ENCODE data around the gene TMEM170B.

DNA sequence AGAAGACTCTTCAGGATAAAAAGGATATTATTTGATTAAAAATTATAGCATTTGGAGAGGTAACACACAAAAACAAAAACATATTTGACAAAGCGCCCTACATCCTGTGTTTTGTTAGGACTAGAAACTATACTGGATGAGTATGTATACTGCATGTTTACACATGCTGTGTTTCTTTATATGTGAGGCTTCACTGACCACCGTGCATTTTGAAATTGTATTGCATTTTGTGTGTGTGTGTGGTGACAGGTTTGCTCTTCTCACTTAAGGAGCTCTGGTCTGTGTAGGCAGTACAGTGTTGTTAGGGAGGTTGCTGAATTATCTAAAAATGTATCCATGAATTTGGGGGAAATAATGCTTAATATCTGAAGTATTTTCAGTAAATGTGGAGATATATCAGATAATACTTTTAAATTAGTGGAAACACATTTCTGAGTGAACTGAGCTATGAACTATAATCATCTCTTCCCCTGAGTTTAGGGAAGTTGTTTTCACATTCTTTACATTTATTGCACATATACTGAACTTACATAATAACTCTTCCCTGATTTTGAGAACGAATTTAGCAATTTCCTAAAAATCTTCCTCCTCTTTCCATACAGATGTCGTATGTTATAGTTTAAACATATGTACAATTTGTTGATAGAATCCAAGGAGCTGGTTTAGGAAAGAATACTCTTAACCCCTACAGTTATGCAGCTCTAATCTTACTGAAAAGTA, 43.3 kb downstream of the TMEM170B start:
- TF ChIP-seq EP300 (IDR thresholded peaks at IDR 0.05; ENCODE audit: borderline replicate concordance) (no peak), CREB1 (IDR thresholded peaks at IDR 0.05; ENCODE audit: low read depth) (no peak)

Measured in Ishikawa (cell line).